Right ventricle myocardium inferior (tissue), 1 donor: ENCODE results near the gene LYST. TPM values are rescaled to one million over a fixed set of nuclear protein-coding genes. Genes with fewer than 3 reads are reported as not detected.
"Not testable (repeated sequence)": the region's sequence is repeated elsewhere in the genome, so short reads cannot be mapped to it uniquely, and the experiment has no call there.

Source experiments
- ATAC-seq: fragments of 200-7000 bp; cut with Tn5 transposase; one replicate; pipeline ENCODE4 v1.9.1; 2020; ENCODE audit warnings: mild to moderate bottlenecking, moderate library complexity
- DNase-seq: peaks from one replicate; pipeline ENCODE4 v3.0.0; 2021; ENCODE audit errors: missing footprints
- intact Hi-C: fragments of 100-400 bp; cut with DNase I; formaldehyde crosslinking; loops from one replicate; pipeline ENCODE4 v1.11.0; 2022
- long read RNA-seq: library from polyadenylated mRNA; unstranded; transcript quantifications from one replicate; pipeline ENCODE4 v2.0.0, GENCODE V29; 2021
- total RNA-seq: library from RNA; stranded (reverse); fragmentation: NEBNext Ultra II Directional; extraction: Animal tissue kit (Norgen Biotek cat#: 25700); gene quantifications from one replicate; pipeline ENCODE4 v1.2.1, GENCODE V29; 2021
- donor health status: DM: no; HTN: yes; CAD: no; lungs with severe emphysema.

The LYST gene, protein sequence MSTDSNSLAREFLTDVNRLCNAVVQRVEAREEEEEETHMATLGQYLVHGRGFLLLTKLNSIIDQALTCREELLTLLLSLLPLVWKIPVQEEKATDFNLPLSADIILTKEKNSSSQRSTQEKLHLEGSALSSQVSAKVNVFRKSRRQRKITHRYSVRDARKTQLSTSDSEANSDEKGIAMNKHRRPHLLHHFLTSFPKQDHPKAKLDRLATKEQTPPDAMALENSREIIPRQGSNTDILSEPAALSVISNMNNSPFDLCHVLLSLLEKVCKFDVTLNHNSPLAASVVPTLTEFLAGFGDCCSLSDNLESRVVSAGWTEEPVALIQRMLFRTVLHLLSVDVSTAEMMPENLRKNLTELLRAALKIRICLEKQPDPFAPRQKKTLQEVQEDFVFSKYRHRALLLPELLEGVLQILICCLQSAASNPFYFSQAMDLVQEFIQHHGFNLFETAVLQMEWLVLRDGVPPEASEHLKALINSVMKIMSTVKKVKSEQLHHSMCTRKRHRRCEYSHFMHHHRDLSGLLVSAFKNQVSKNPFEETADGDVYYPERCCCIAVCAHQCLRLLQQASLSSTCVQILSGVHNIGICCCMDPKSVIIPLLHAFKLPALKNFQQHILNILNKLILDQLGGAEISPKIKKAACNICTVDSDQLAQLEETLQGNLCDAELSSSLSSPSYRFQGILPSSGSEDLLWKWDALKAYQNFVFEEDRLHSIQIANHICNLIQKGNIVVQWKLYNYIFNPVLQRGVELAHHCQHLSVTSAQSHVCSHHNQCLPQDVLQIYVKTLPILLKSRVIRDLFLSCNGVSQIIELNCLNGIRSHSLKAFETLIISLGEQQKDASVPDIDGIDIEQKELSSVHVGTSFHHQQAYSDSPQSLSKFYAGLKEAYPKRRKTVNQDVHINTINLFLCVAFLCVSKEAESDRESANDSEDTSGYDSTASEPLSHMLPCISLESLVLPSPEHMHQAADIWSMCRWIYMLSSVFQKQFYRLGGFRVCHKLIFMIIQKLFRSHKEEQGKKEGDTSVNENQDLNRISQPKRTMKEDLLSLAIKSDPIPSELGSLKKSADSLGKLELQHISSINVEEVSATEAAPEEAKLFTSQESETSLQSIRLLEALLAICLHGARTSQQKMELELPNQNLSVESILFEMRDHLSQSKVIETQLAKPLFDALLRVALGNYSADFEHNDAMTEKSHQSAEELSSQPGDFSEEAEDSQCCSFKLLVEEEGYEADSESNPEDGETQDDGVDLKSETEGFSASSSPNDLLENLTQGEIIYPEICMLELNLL (N-terminal part only)
- total RNA-seq, result 10.6 TPM
- long read RNA-seq, partial matches to known transcripts, result 0 of 1 reads
- long read RNA-seq, other reads (novel, unspliced or antisense), result 1 of 1 reads

DNA sequence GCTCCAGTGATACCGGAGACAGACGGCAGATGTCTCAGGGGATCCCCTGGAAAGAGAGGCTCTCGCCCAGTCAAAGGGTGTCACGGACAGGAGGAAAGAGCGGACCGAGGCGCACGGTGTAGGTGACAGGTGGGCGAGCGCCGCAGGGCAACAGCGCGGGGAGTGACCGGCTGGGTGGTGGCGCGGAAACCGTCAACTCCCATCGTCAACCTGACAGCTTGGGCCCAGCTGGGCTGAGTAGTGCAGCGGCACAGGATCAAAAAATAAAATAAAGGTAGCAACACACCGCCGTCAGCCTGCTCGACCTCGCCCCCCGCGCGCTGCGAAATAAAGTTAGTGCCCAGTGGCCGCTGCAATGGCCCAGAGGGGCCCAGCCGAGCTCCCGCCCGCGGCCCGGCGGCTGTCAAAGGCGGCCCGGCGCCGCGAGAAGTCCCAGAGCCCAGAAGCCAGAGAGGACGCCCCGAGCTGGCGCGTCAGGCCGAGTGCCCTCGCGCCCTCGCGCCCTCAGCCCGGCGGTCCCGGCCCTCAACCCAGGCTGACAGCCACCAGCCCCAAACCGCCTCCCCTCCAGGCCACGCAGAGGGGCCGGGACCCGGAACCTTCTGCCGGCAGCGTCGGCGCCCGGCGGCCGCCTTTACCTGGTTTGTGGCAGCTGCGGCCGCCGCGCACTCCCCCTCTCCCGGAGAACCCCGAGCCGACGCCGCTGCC, at the start of gene LYST:
LYST (minus strand) TSS at position 702 of the 708 bp plus-strand sequence. CDS start 36,489 bp downstream, outside the sequence.
- intact Hi-C loops, result loop anchor here (1.0 to 10.0 kb wide), 2 partner anchors 105 to 198 kb away; partner anchors contain the start of gene NID1
- DNase-seq, result peak; percentile 75
- ATAC-seq, result peak; percentile 59

DNA sequence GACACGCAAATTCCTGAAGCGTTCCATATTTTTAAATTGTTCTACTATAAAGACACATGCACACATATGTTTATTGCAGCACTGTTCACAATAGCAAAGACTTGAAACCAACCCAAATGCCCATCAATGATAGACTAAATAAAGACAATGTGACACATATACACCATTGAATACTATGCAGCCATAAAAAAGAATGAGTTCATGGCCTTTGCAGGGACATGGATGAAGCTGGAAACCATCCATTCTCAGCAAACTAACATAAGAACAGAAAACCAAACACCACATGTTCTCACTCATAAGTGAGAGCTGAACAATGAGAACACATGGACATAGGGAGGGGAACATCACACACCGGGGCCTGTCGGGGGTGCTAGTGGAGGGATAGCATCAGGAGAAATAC, 48.8 kb upstream of the LYST start:
- DNase-seq, intact Hi-C loops, ATAC-seq: not testable (repeated sequence)

DNA sequence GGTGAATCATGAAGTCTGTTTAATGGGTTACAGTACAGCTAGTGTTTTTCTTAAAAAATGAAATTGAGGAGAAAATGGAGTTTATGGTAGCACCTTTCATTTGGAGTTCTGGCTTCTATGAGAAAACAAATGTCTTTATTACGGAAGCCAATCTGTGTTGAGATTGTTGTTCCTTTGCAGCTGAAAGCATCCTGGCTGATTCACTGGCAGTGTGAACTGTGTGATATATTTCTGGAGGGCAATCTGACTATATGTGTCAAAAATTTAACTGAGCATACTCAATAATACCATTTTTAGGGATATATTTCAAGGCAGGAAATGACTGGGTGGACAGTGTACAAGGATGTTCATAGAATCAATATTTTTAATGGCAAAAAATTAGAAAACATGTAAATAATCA, 46.6 kb upstream of the LYST start:
- no peak for DNase-seq
- intact Hi-C loops, result no loop called here
- no peak for ATAC-seq

DNA sequence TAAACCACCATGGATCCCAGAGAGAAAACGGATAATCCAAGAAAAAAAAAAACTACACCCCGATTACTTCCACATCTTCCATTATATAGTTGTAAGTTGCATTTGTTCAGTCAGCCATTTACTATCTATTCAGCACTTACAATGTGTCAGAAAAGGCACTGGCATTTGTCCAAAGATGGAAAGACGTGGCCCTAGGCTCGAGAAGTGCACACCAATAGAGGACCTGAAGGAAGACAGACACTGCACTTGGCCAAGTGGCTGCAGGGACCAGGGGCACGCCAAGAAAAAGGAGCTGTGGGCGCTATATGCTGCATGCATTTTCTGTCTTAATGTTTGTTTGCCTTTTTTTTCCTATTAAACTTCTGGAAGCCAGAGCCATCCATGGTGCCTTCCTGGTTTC, 45.2 kb upstream of the LYST start:
- ATAC-seq, result no peak
- intact Hi-C loops, result no loop called here
- no peak for DNase-seq

DNA sequence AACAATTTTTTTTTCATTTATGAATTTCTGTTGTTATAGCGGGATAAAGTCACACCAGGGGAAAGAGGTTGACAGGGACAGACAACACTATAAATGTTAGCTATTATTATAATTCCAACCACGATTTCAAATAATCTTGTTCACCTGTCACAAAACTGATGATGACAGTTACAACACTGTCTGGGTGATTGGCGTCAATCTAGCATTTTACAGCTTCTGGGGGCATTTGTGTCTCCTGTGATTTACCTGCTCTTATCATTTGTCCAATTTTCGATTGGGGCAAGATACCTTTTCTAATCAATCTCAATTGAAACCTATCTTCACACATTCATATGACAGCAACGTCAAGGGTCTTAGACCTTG, 44.6 kb upstream of the LYST start:
- intact Hi-C loops, result no loop called here

DNA sequence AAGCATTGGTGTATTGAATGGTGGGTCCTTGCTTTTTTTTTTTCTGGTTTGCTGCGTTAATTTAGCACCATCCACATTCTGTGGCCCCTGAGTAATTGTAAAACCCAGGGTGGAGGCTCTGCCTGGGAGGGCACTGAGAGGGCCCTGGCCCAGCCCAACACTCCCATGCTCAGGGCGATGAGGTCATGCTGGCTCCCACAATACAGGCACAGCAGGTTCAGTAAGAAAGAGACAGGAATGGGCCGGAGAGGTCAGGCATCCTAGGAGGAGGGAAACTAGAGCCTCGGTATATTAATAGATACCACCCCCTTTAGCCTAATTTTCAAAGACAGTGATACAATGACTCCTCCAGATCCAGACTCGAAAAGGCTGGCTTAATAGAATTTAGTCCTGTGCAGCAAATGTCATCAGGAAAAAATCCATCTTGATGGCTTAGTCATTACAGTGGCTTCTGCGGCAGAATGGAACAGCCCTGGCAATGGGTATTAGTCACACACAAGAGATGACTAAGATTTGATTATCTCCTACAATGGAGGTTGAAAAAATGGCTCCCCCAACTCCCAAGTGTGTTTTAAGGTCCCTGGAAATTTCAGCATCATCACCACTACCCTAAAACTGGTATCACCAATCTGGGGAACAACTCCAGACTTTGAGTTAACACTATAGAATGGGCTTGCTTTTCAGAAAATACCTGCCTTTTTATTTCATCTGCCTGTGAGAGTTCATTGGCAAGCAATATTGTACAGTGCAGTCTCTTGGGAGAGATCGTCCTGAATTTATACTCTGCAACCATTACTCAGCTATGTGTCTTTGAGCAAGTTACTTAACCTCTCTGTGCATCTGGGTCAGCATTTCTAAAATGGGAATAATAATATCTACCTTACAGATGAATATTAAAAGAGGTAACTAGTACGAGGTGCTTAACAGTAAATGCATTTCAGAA, 43.9 kb upstream of the LYST start:
- DNase-seq (no peak), ATAC-seq (peak; percentile 62)
- intact Hi-C loops, result no loop called here

More for the DNA sequence above, 44.6 kb upstream of the LYST start:
- ATAC-seq, result no peak
- no peak for DNase-seq

DNA sequence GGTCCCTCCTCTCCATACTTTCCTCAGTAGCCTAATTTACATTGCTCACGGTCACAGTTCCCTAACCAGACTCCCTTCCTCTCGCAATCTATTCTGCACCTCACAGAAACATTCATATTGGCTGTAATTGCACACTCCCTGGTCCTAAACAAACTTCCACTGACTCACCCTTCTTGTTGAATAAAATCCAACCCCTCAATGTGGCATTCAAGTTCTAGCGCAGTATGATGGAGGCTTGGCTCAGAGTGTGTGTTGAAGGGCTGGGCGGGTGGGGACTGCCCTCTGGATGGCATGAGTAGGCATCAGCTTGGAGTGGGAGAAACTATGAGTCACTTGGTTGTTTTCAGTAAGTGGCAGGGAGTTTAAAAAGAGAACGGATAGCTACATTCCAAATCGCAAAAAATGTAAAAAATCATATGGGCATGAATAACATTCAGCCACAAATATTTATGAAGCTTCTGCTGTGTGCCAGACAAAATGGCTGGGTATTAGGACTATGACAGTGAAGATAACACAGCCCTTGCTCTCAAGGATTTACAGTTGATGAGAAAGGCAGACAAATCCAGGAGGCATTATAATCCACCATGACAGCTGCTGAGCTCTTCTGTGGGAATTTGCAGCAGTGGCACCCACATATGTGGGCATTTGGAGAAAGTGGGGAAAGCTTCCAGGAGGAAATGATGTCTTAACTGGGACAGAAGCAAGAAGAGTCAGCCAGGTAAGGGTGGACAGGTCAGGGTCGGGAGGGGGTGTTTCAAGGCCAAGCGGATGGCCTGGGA, 42.2 kb upstream of the LYST start:
- ATAC-seq, result no peak
- intact Hi-C loops, result no loop called here

DNA sequence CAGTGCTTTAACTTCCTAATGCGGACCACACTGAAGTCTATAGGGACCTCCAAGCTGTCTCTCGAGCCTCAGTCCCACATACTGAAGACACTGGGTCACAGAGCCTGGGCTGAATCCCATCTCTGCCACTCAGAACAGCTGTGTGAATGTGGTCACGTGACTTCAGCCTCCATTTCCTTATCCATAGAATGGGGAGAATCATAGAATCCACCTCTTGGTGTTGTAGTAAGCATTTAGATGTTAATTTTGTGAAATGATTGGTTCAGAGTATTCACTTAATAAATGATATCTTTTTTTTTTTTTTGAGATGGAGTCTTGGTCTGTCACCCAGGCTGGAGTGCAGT, 41.2 kb upstream of the LYST start:
- DNase-seq (no peak), ATAC-seq (no peak)
- intact Hi-C loops, result no loop called here

More for the DNA sequence above, 42.2 kb upstream of the LYST start:
- no peak for DNase-seq

DNA sequence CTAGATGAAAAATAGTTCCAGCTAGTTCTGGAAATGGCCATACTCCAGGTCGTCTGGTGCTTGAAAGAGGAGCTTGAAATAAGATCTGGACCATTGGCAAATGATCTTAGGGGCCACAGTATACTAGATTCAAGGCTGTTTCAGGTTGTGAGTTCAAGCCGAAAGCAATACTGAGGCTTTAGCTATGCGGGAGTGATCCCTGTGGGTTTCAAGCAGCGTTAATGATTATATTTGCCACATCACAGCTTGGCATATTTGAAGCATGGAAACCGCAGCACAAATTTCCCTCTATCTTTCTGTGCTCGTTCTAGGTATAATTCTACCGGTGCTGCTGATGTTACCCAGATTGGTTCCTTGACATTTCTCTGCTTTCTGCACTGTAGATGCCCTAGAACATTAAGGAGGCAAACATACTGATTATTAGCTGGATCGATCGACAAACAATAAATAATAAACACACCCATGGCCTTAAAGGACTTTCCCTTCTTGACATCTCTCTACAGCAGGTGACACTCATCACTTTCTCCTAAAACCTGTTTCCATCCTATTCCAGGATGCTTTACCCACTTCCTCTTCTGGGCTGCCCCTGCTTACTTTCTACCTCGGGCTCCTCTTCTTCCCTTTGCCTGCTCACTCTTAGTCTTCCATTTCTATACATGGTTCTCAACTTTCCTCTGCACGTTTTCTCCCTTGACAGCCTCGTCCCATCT, 40.6 kb upstream of the LYST start:
- intact Hi-C loops, result no loop called here
- no peak for DNase-seq

DNA sequence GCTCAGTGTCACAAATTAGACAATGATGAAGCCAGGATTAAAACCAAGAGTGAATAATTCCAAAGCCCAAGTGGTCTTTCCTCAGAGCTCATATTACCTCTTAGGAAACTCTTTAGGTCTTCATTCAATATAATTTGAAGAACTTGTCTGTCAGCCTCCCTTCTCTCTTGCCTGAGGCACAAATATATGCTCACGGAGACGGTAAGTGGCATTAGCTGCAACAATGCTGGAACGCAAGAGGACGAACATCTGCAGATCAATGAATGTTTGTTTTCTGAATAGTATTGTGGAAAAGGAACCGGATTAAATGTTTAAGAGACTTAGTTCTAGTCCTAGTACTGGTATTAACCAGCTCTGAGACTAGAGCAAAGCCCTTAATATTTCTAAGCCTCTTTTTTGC, 39.7 kb upstream of the LYST start:
- intact Hi-C loops, result no loop called here
- no peak for ATAC-seq
- no peak for DNase-seq

More for the DNA sequence above, 40.6 kb upstream of the LYST start:
- no peak for ATAC-seq

DNA sequence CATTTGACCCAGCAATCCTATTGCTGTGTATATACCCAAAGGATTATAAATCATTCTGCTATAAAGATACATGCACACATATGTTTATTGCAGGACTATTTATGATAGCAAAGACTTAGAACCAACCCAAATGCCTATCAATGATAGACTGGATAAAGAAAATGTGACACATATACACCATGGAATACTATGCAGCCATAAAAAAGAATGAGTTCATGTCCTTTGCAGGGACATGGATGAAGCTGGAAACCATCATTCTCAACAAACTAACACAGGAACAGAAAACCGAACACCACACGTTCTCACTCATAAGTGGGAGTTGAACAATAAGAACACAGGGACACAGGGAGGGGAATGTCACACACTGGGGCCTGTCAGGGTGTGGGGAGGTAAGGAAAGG, 37.1 kb upstream of the LYST start:
- intact Hi-C loops, ATAC-seq, DNase-seq: not testable (repeated sequence)

DNA sequence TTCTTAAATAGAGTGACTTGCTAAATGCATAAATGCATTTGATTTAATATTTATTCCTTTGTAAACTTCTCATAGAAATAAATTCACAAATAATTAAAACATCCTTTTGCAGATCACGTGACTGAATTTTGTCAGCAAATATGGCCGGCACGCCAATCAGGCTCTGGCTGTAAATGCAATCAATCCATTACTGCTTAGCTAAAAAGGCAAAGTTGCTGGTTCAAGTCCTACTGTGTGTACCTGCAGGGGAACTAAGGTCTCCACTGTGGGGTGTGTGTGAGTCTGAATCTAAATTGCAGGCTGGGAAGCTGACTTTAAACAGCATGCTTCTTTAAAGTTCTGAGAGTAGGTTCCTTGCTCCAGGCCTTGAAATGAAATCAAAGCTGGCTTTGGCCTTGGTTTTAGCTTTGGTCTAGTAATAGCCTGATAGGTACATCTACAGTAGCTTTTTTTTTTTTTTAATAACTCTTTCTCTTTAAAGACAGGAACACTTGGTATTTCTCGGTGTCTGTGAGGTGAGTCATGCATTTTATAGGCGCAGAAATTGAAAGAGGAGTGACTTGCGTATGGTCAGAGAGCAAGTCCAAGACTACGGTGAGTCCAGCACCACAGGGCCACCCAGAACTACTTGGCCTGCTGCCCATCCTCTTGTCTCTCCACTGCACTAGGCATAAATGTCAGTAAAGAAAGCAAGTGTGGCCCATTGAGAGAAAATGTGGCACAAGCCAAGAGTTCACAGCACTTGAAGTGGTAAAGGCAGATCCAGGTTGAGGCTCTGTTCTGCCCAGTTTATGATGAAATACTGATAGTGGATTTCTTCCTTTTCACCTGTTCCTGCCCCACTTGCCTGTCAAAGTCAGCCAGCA, 36.2 kb upstream of the LYST start:
- DNase-seq, result no peak
- no peak for ATAC-seq
- intact Hi-C loops, result no loop called here

DNA sequence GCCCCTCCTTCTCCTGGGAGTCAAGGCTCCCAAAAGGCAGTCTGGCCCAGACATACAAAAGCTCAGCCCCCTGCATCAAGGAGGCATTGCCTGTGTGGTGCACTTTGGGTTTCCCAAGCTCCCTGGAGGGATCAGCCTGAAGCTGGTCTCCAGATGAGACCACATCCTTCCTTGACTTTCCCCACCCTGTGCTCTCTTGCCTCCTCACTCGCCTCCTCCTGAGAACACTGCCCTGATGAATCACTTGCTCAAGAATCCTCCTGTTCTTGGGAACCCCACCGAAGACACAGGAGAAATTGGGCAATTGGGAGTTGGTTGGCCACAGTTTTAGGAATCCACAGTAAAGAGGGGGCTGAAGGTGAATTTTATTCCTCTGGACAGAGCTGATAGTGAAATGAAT, 34.8 kb upstream of the LYST start:
- intact Hi-C loops, result no loop called here
- no peak for ATAC-seq
- DNase-seq, result no peak

DNA sequence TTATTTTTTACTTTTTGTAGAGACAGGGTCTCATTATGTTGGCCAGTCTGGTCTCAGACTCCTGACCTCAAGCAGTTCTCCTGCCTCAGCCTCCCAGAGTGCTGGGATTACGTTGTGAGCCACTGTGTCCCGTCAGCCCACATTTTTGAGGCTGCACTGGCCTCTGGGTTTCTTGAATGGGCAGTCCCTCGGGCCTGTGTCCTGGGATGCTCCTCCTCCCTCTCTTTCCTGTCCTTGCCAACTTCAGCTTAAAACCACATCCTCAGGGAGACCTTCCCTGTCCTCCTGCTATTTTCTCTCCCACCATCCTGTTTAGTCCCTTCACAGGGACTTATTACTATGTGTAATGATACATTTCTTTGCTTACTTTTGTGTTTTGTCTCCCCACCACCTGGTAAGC, 31.4 kb upstream of the LYST start:
- ATAC-seq, result no peak
- intact Hi-C loops, result no loop called here
- no peak for DNase-seq

DNA sequence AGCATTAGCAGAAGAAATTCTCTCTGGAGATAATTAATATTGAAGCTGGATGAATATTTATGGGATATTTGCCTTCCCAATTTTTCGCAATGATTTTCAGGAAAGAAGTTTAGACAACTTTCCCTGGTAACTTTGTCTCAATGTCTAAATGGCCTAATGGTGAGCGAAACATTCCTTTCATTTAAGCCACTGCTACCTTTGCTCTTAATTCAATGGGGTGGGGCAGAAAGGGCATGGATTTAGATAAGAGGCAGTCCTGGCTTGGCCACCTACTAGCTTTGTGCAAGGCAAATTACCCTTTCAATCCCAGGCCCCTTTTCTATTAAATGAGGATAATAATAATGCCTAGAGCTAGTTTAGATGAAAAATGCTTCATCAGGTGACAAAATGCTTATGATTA, 27.1 kb upstream of the LYST start:
- DNase-seq (no peak), ATAC-seq (no peak)
- intact Hi-C loops, result no loop called here
